Esophagus squamous epithelium (tissue), 5 donors: ENCODE data around the gene GFRA1. TPM values are rescaled to one million over a fixed set of nuclear protein-coding genes. Genes with fewer than 3 reads are reported as not detected.

Experiments
- DNase-seq: peaks from one replicate; lab custom pipeline; 2025; lab: John Stamatoyannopoulos, UW
- H3K27ac ChIP-seq, 4 donors: fragments of 200-600 bp; sonication (generic); one replicate each; pipeline ENCODE4 v1.5.1; 2016 to 2019; ENCODE audit warnings: mild to moderate bottlenecking in 1 of 4
- H3K27me3 ChIP-seq, 4 donors: fragments of 200-600 bp; sonication (generic); 1 replicate in 3 of 4; 2 replicates in 1 of 4; pipeline versions ENCODE4 v1.5.1 to v1.6.0; 2017 to 2021; ENCODE audit warnings: antibody characterized with exemption in 1 of 4
- H3K36me3 ChIP-seq, 3 donors: fragments of 200-600 bp; sonication (generic); one replicate each; pipeline ENCODE4 v1.5.1; 2016 to 2019
- H3K4me1 ChIP-seq, 3 donors: fragments of 200-600 bp; sonication (generic); one replicate each; pipeline ENCODE4 v1.5.1; 2017 to 2019
- H3K4me3 ChIP-seq, 4 donors: fragments of 200-600 bp; sonication (generic); 1 replicate in 3 of 4; 2 replicates in 1 of 4; pipeline ENCODE4 v1.5.1; 2016 to 2019; ENCODE audit warnings: mild to moderate bottlenecking in 2 of 4, moderate library complexity in 1 of 4
- H3K9me3 ChIP-seq, 3 donors: fragments of 200-600 bp; sonication (generic); one replicate each; pipeline ENCODE4 v1.5.1; 2016 to 2019
- POLR2A ChIP-seq, 4 donors: fragments of 450-650 bp; IDR thresholded peaks; one replicate each; pipeline ENCODE4 v1.6.1; 2017; ENCODE audit warnings: antibody characterized with exemption in 4 of 4, mild to moderate bottlenecking in 4 of 4, moderate library complexity in 3 of 4
- WGBS, 2 donors: methylation state at CpG; one replicate each; pipeline ENCODE4 v1.1.5; 2018; 5-methylcytosine and 5-hydroxymethylcytosine counted together
- intact Hi-C: fragments of 100-400 bp; cut with DNase I; formaldehyde crosslinking; loops from one replicate; pipeline ENCODE4 v1.15.0; 2022
- total RNA-seq, 4 donors: library from RNA; depleted of rRNA; stranded (reverse); fragments of >200 nt; gene quantifications; one replicate each; pipeline ENCODE4 v1.1.0, GENCODE V29; 2016
- TF ChIP-seq, protein P1 (sequence below), 6 experiments: fragments of 450-650 bp in 4 of 6; fragments of 200-600 bp in 2 of 6; sonication (generic) in 2 of 6; IDR thresholded peaks; one replicate each; pipeline ENCODE4 v1.5.1; 2016 to 2019; ENCODE audit warnings: antibody characterized with exemption in 6 of 6, mild to moderate bottlenecking in 4 of 6, moderate library complexity in 4 of 6
- donor health status: DM: yes; HTN: yes; CAD: no.

Gene GFRA1
- total RNA-seq, 4 donors from 2014 or later, result 1.0 to 79.9 (median 4.2) TPM

- no peaks in the 10 kb centered on the region for H3K9me3 ChIP-seq
- intact Hi-C loops, result no loop called here
- H3K27ac ChIP-seq, result no peak overlapping the region
- no peaks in the 10 kb centered on the region for H3K4me1 ChIP-seq
- no peak overlapping the region for H3K4me3 ChIP-seq
- DNase-seq, result no peak
- 74 to 77% methylated on average over 3 of the region's 3 CpGs for WGBS, 2 donors
- TF ChIP-seq POLR2A (IDR thresholded peaks at IDR 0.05), result no peak
- TF ChIP-seq, protein P1, sequence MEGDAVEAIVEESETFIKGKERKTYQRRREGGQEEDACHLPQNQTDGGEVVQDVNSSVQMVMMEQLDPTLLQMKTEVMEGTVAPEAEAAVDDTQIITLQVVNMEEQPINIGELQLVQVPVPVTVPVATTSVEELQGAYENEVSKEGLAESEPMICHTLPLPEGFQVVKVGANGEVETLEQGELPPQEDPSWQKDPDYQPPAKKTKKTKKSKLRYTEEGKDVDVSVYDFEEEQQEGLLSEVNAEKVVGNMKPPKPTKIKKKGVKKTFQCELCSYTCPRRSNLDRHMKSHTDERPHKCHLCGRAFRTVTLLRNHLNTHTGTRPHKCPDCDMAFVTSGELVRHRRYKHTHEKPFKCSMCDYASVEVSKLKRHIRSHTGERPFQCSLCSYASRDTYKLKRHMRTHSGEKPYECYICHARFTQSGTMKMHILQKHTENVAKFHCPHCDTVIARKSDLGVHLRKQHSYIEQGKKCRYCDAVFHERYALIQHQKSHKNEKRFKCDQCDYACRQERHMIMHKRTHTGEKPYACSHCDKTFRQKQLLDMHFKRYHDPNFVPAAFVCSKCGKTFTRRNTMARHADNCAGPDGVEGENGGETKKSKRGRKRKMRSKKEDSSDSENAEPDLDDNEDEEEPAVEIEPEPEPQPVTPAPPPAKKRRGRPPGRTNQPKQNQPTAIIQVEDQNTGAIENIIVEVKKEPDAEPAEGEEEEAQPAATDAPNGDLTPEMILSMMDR (IDR thresholded peaks at IDR 0.05), result no peak
- H3K36me3 ChIP-seq, result no peaks in the 10 kb centered on the region
- H3K27me3 ChIP-seq, result no peaks in the 10 kb centered on the region
These were observed 196.4 kb downstream of the GFRA1 start for GRCh38 chr10:116076621-116077020.

- intact Hi-C loops, result no loop called here
- TF ChIP-seq POLR2A (IDR thresholded peaks at IDR 0.05), result no peak
- TF ChIP-seq, protein P1 (IDR thresholded peaks at IDR 0.05), result no peak
- WGBS, 2 donors, result 71 to 78% methylated on average over 7 of the region's 7 CpGs
These were observed 199.5 kb downstream of the GFRA1 start for GRCh38 chr10:116073510-116073909.

GRCh38 chr10:116073001-116073400 lies 200.0 kb downstream of the GFRA1 start:
- intact Hi-C loops, result no loop called here
- Histone ChIP-seq H3K4me3 (no peak overlapping the region), H3K9me3 (no peaks in the 10 kb centered on the region), H3K27ac (no peak overlapping the region), H3K36me3 (no peaks in the 10 kb centered on the region), H3K4me1 (peaks cover 0 to 19% (median 9%) of the 10 kb centered on the region in 3 donors), H3K27me3 (no peaks in the 10 kb centered on the region)
- 52 to 67% methylated on average over 5 of the region's 5 CpGs for WGBS, 2 donors
- no peak for DNase-seq
- no peak for TF ChIP-seq POLR2A (IDR thresholded peaks at IDR 0.05)
- TF ChIP-seq, protein P1 (IDR thresholded peaks at IDR 0.05), result no peak

More at GRCh38 chr10:116073510-116073909, 199.5 kb downstream of the GFRA1 start:
- Histone ChIP-seq H3K9me3 (no peaks in the 10 kb centered on the region), H3K27me3 (no peaks in the 10 kb centered on the region), H3K4me1 (peaks cover 0 to 19% (median 9%) of the 10 kb centered on the region in 3 donors), H3K36me3 (no peaks in the 10 kb centered on the region), H3K4me3 (no peak overlapping the region), H3K27ac (no peak overlapping the region)
- DNase-seq, result no peak

DNA sequence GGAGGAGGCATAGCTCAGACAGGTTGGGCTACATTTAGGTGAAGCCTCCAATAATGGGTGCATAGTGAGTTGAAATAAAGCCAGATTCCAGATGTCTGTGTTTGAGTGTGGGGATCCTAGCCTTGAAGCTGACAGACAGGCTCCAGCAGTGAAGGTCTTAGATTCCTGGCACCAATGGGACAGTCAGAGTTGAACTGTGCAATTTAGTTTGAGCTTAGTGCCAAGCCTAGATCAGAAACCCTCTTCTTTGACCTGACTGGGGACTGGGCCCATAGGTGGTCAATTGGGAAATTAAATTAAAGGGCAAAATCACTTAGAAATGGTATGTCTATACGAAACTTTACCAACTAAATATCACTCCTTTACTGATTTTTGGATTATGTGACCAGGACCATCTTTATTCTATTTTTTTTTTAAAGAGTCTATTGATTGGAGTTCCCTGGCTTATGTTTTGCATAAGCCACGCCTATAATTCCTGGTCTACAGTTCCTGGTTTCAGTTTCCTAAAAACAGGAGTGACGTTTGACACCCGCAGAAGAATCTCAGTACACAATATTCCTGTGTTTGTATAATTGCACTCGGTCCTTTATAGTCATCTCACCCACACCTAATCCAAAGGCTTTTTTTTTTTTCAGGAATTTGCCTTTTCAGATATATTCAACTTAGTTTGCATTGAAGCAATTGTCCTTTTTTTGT lies 201.4 kb downstream of the GFRA1 start:
- Histone ChIP-seq H3K36me3 (no peaks in the 10 kb centered on the region), H3K4me1 (peaks cover 0 to 19% (median 9%) of the 10 kb centered on the region in 3 donors), H3K27me3 (no peaks in the 10 kb centered on the region), H3K4me3 (no peak overlapping the region), H3K9me3 (no peaks in the 10 kb centered on the region), H3K27ac (no peak overlapping the region)
- intact Hi-C loops, result no loop called here
- DNase-seq, result no peak
- TF ChIP-seq POLR2A (IDR thresholded peaks at IDR 0.05), result no peak
- TF ChIP-seq, protein P1 (IDR thresholded peaks at IDR 0.05), result no peak
- 59 to 74% methylated on average over 5 of the region's 5 CpGs for whole genome bisulfite sequencing, 2 donors

DNA sequence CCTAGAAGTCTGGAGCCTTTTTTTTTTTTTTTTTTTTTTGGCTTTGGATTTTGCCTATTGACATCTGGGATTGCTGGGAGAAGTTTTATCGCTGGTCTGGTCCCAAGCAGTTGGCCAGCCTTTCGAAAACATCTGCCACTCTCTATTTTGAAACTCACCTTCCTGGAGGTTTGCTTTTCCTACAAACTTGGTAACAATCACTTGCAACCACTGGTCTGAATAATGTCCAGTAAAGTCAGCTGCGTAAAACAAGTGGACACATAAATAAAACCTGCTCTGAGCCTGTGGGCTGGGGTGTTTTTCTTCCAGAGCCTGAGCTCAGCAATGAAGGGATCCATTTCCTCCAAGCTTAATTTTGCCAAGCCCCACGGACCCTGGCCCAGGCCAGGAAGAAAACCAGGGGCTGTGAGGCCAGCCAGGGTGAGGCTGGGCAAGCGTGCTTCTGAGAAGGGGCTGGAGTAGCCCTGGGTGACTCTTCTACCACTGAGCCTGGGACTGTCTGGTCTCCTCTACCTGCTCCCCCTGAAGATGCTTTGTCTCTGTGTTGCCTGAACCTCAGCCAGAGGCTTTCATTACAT lies 202.2 kb downstream of the GFRA1 start:
- H3K27ac ChIP-seq, result no peak overlapping the region
- H3K4me3 ChIP-seq, result no peak overlapping the region
- 72 to 79% methylated on average over 5 of the region's 5 CpGs for WGBS, 2 donors
- no peaks in the 10 kb centered on the region for H3K27me3 ChIP-seq
- no peaks in the 10 kb centered on the region for H3K9me3 ChIP-seq
- intact Hi-C loops, result no loop called here
- TF ChIP-seq, protein P1 (IDR thresholded peaks at IDR 0.05), result no peak
- no peak for TF ChIP-seq POLR2A (IDR thresholded peaks at IDR 0.05)
- no peaks in the 10 kb centered on the region for H3K36me3 ChIP-seq
- DNase-seq, result no peak
- peaks cover 0 to 19% (median 9%) of the 10 kb centered on the region in 3 donors for H3K4me1 ChIP-seq
